Neural progenitor cell (in vitro differentiated cells): ENCODE data around the gene DMPK. TPM values are rescaled to one million over a fixed set of nuclear protein-coding genes. Genes with fewer than 3 reads are reported as not detected.

Experiments
- DNase-seq: peaks from one replicate; pipeline ENCODE4 v3.0.0-alpha.2; 2016; ENCODE audit warnings: low spot score
- H2AFZ ChIP-seq: fragments of 200-600 bp; sonication (generic); replicated peaks from 2 replicates; pipeline ENCODE4 v1.6.1; 2016; ENCODE audit warnings: antibody characterized with exemption
- H3F3A ChIP-seq: fragments of 200-600 bp; sonication (generic); 2 replicates; pipeline ENCODE4 v1.6.1; 2016; ENCODE audit warnings: antibody characterized with exemption, low read depth
- H3K27ac ChIP-seq: fragments of 200-600 bp; sonication (generic); 2 replicates; pipeline ENCODE4 v1.5.1; 2016; ENCODE audit warnings: mild to moderate bottlenecking
- H3K27me3 ChIP-seq: fragments of 200-600 bp; sonication (generic); 2 replicates; pipeline ENCODE4 v1.6.1; 2016; ENCODE audit warnings: mild to moderate bottlenecking, moderate library complexity
- H3K36me3 ChIP-seq: fragments of 200-600 bp; sonication (generic); 2 replicates; pipeline ENCODE4 v1.5.1; 2016
- H3K4me1 ChIP-seq: fragments of 200-600 bp; sonication (generic); 2 replicates; pipeline ENCODE4 v1.6.1; 2016; ENCODE audit warnings: mixed run types
- H3K4me2 ChIP-seq: fragments of 200-600 bp; sonication (generic); 2 replicates; pipeline ENCODE4 v1.6.1; 2016
- H3K4me3 ChIP-seq: fragments of 200-600 bp; sonication (generic); 2 replicates; pipeline ENCODE4 v1.5.1; 2016
- H3K79me2 ChIP-seq: fragments of 200-600 bp; sonication (generic); 2 replicates; pipeline ENCODE4 v1.6.1; 2016; ENCODE audit warnings: low read depth
- H3K9ac ChIP-seq: fragments of 200-600 bp; sonication (generic); 2 replicates; pipeline ENCODE4 v1.6.1; 2016
- H3K9me3 ChIP-seq: fragments of 200-600 bp; sonication (generic); 2 replicates; pipeline ENCODE4 v1.5.1; 2016; ENCODE audit warnings: low read depth
- H4K20me1 ChIP-seq: fragments of 200-600 bp; sonication (generic); 2 replicates; pipeline ENCODE4 v1.6.1; 2016; ENCODE audit warnings: low read depth
- H3K27ac Mint-ChIP-seq: 3 replicates; pipeline ENCODE4 v1.8.0; 2021; ENCODE audit warnings: mixed read lengths
- H3K27me3 Mint-ChIP-seq: 2 replicates; pipeline ENCODE4 v1.8.0; 2022; ENCODE audit warnings: low read depth, mild to moderate bottlenecking, inconsistent platforms, moderate library complexity, mixed read lengths; ENCODE audit not compliant: insufficient read depth
- H3K36me3 Mint-ChIP-seq: 3 replicates; pipeline ENCODE4 v1.8.0; 2021; ENCODE audit warnings: mixed read lengths
- H3K4me1 Mint-ChIP-seq: 3 replicates; pipeline ENCODE4 v1.8.0; 2021; ENCODE audit warnings: mixed read lengths
- H3K4me3 Mint-ChIP-seq: 3 replicates; pipeline ENCODE4 v1.8.0; 2021; ENCODE audit warnings: mild to moderate bottlenecking, moderate library complexity, mixed read lengths
- H3K9me3 Mint-ChIP-seq: 3 replicates; pipeline ENCODE4 v1.8.0; 2020; ENCODE audit warnings: mixed read lengths
- CTCF ChIP-seq: fragments of 200-600 bp; sonication (generic); IDR thresholded peaks from 2 replicates; pipeline ENCODE4 v1.5.1; 2017; ENCODE audit warnings: antibody characterized with exemption, mild to moderate bottlenecking
- EZH2 ChIP-seq: fragments of 200-600 bp; sonication (generic); IDR thresholded peaks from 2 replicates; pipeline ENCODE4 v1.6.1; 2017; ENCODE audit warnings: antibody characterized with exemption, mild to moderate bottlenecking, moderate library complexity
- EZH2phosphoT487 ChIP-seq: fragments of 200-600 bp; sonication (generic); IDR thresholded peaks from 2 replicates; pipeline ENCODE4 v1.6.1; 2017; ENCODE audit warnings: antibody characterized with exemption
- total RNA-seq: library from RNA; depleted of rRNA; stranded (reverse); fragments of >200 nt; gene quantifications from 2 replicates; pipeline ENCODE4 v1.2.3, GENCODE V29; 2015; ENCODE audit warnings: low replicate concordance

The DMPK gene
- total RNA-seq, 1 donor from 2014 or later, result 5.5 TPM

GRCh38 chr19:45798995-45799517 lies 16.8 kb upstream of the DMPK start:
- H3K9me3 Mint-ChIP-seq, result no peaks in the 10 kb centered on the region
- Histone ChIP-seq H3K27ac (no peak overlapping the region), H3K4me1 (peaks cover 4% of the 10 kb centered on the region), H4K20me1 (no peaks in the 10 kb centered on the region), H3F3A (peaks cover 4% of the 10 kb centered on the region), H2AFZ (peak overlapping the region; percentile 15), H3K9me3 (no peaks in the 10 kb centered on the region), H3K9ac (no peak overlapping the region), H3K27me3 (no peaks in the 10 kb centered on the region), H3K4me2 (no peak overlapping the region), H3K79me2 (no peaks in the 10 kb centered on the region), H3K36me3 (no peaks in the 10 kb centered on the region), H3K4me3 (no peak overlapping the region)
- H3K36me3 Mint-ChIP-seq, result no peaks in the 10 kb centered on the region
- peaks cover 12% of the 10 kb centered on the region for H3K27me3 Mint-ChIP-seq
- H3K27ac Mint-ChIP-seq, result peak overlapping the region; percentile 8
- H3K4me1 Mint-ChIP-seq, result peaks cover 22% of the 10 kb centered on the region
- DNase-seq, result peak; percentile 72
- H3K4me3 Mint-ChIP-seq, result no peak overlapping the region
- TF ChIP-seq EZH2phosphoT487 (no peak), CTCF (peak; percentile 80), EZH2 (no peak)

- no peak for DNase-seq
- H3K4me3 ChIP-seq, result no peak overlapping the region
- no peaks in the 10 kb centered on the region for H3K9me3 ChIP-seq
- Mint-ChIP-seq H3K4me1 (peaks cover 38% of the 10 kb centered on the region), H3K27ac (peak overlapping the region; percentile 38), H3K27me3 (peaks cover 14% of the 10 kb centered on the region), H3K36me3 (peaks cover 7% of the 10 kb centered on the region), H3K9me3 (no peaks in the 10 kb centered on the region), H3K4me3 (peak overlapping the region; percentile 25)
- no peak overlapping the region for H3K4me2 ChIP-seq
- H3K27me3 ChIP-seq, result no peaks in the 10 kb centered on the region
- H4K20me1 ChIP-seq, result peaks cover 10% of the 10 kb centered on the region
- peaks cover 4% of the 10 kb centered on the region for H3F3A ChIP-seq
- H3K36me3 ChIP-seq, result no peaks in the 10 kb centered on the region
- peaks cover 25% of the 10 kb centered on the region for H3K79me2 ChIP-seq
- no peak overlapping the region for H2AFZ ChIP-seq
- TF ChIP-seq EZH2 (no peak), EZH2phosphoT487 (no peak), CTCF (no peak)
- peaks cover 12% of the 10 kb centered on the region for H3K4me1 ChIP-seq
- no peak overlapping the region for H3K27ac ChIP-seq
- H3K9ac ChIP-seq, result no peak overlapping the region
Measured at GRCh38 chr19:45794627-45795026, 12.3 kb upstream of the DMPK start.

- H3K4me3 ChIP-seq, result no peak overlapping the region
- H3K4me1 ChIP-seq, result peaks cover 9% of the 10 kb centered on the region
- H3K4me2 ChIP-seq, result no peak overlapping the region
- peaks cover 28% of the 10 kb centered on the region for H3K79me2 ChIP-seq
- no peaks in the 10 kb centered on the region for H3K36me3 ChIP-seq
- H3K9me3 Mint-ChIP-seq, result no peaks in the 10 kb centered on the region
- H3K9me3 ChIP-seq, result no peaks in the 10 kb centered on the region
- TF ChIP-seq EZH2 (no peak), EZH2phosphoT487 (no peak), CTCF (no peak)
- no peak for DNase-seq
- H3K4me1 Mint-ChIP-seq, result peaks cover 34% of the 10 kb centered on the region
- no peak overlapping the region for H3K9ac ChIP-seq
- H2AFZ ChIP-seq, result peak overlapping the region; percentile 54
- peak overlapping the region; percentile 87 for H3K4me3 Mint-ChIP-seq
- no peaks in the 10 kb centered on the region for H3K27me3 ChIP-seq
- peaks cover 14% of the 10 kb centered on the region for H3K27me3 Mint-ChIP-seq
- peaks cover 11% of the 10 kb centered on the region for H4K20me1 ChIP-seq
- peak overlapping the region; percentile 96 for H3K27ac Mint-ChIP-seq
- peaks cover 12% of the 10 kb centered on the region for H3K36me3 Mint-ChIP-seq
- peaks cover 4% of the 10 kb centered on the region for H3F3A ChIP-seq
- H3K27ac ChIP-seq, result no peak overlapping the region
Measured at GRCh38 chr19:45793876-45794275, 11.6 kb upstream of the DMPK start.
